Duodenal mucosa (tissue), 2 donors: Measurements from ENCODE around the gene PSRC1.

Source experiments
- H3K27ac ChIP-seq: one replicate; pipeline ENCODE4 v1.7.0; 2013; ENCODE audit warnings: low read depth, low read length
- H3K27me3 ChIP-seq, 2 donors: one replicate each; pipeline ENCODE4 v1.7.0; 2013; ENCODE audit warnings: low read length in 2 of 2, control low read depth in 1 of 2; ENCODE audit not compliant: insufficient read depth in 2 of 2, control insufficient read depth in 1 of 2
- H3K36me3 ChIP-seq, 2 donors: one replicate each; pipeline ENCODE4 v1.7.0; 2013; ENCODE audit warnings: low read length in 2 of 2, control low read depth in 1 of 2; ENCODE audit not compliant: insufficient read depth in 2 of 2, control insufficient read depth in 1 of 2
- H3K4me1 ChIP-seq, 2 donors: one replicate each; pipeline ENCODE4 v1.7.0; 2013; ENCODE audit warnings: low read length in 2 of 2, control low read depth in 1 of 2; ENCODE audit not compliant: insufficient read depth in 2 of 2, control insufficient read depth in 1 of 2
- H3K4me3 ChIP-seq, 2 donors: one replicate each; pipeline ENCODE4 v1.7.0; 2013; ENCODE audit warnings: low read length in 2 of 2, low read depth in 1 of 2
- H3K9ac ChIP-seq, 2 donors: one replicate each; pipeline ENCODE4 v1.7.0; 2013; ENCODE audit warnings: low read length in 2 of 2, low read depth in 1 of 2
- H3K9me3 ChIP-seq, 2 donors: one replicate each; pipeline ENCODE4 v1.7.0; 2013; ENCODE audit warnings: low read length in 2 of 2, control low read depth in 1 of 2; ENCODE audit not compliant: control insufficient read depth in 1 of 2

PSRC1 gene

GRCh38 chr1:109265016-109265415 lies 17.9 kb downstream of the PSRC1 start:
- Histone ChIP-seq H3K36me3 (no peaks in the 10 kb centered on the region), H3K9me3 (no peaks in the 10 kb centered on the region), H3K27ac (no peak overlapping the region), H3K4me1 (no peaks in the 10 kb centered on the region), H3K4me3 (no peak overlapping the region), H3K9ac (no peak overlapping the region), H3K27me3 (no peaks in the 10 kb centered on the region)

GRCh38 chr1:109264379-109264755 lies 18.6 kb downstream of the PSRC1 start:
- no peaks in the 10 kb centered on the region for H3K9me3 ChIP-seq
- peaks cover 0 to under 1% of the 10 kb centered on the region in 2 donors for H3K36me3 ChIP-seq
- H3K4me3 ChIP-seq, result no peak overlapping the region
- no peaks in the 10 kb centered on the region for H3K4me1 ChIP-seq
- no peak overlapping the region for H3K9ac ChIP-seq
- no peak overlapping the region for H3K27ac ChIP-seq
- H3K27me3 ChIP-seq, result no peaks in the 10 kb centered on the region

DNA sequence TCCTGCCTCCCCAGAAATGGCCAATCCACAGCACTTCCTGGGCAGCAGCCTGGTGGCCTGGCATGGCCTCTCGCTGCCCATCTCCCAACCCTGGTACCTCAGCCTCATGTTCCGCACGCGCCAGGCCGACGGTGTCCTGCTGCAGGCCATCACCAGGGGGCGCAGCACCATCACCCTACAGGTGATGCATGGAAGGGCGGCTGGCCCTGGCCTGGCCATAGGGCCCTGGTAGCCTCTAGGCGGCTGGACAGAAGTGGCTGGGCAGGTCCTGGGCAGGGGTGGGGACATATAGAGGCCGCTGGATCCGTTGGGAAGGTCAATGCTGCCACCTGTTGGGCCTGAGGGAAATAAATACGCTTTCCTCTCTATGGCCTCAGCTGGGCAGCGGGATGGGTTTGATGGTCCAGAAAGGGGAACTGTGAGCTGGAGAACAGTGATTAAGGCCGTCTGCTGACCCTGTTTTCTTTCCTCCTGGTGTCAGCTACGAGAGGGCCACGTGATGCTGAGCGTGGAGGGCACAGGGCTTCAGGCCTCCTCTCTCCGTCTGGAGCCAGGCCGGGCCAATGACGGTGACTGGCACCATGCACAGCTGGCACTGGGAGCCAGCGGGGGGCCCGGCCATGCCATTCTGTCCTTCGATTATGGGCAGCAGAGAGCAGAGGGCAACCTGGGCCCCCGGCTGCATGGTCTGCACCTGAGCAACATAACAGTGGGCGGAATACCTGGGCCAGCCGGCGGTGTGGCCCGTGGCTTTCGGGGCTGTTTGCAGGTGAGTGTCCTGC lies 19.2 kb downstream of the PSRC1 start:
- Histone ChIP-seq H3K9me3 (no peaks in the 10 kb centered on the region), H3K27me3 (no peaks in the 10 kb centered on the region), H3K9ac (no peak overlapping the region), H3K4me1 (no peaks in the 10 kb centered on the region), H3K27ac (no peak overlapping the region), H3K4me3 (no peak overlapping the region), H3K36me3 (peaks cover 0 to 5% of the 10 kb centered on the region in 2 donors)

DNA sequence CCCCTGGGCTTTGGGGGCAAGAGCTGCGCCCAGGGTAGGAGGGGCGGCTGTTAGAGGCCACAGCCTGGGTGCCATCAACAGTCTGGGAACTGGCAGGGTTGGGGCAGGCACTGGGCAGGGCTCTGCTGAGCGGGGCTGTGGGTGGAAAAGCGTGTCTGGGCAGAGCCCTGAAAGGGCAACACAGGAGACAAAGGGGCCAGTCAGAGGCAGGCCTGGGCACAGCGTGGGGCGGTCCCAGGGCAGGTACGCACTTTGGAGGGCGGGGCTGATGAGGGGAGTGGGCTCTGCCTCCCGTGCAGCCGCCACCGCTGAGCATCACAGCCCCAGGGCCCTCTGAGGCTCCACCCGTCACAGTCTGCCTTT lies 19.7 kb downstream of the PSRC1 start:
- H3K27ac ChIP-seq, result no peak overlapping the region
- no peaks in the 10 kb centered on the region for H3K4me1 ChIP-seq
- no peak overlapping the region for H3K4me3 ChIP-seq
- no peak overlapping the region for H3K9ac ChIP-seq
- H3K9me3 ChIP-seq, result no peaks in the 10 kb centered on the region
- H3K36me3 ChIP-seq, result peaks cover 0 to 5% of the 10 kb centered on the region in 2 donors
- H3K27me3 ChIP-seq, result no peaks in the 10 kb centered on the region

DNA sequence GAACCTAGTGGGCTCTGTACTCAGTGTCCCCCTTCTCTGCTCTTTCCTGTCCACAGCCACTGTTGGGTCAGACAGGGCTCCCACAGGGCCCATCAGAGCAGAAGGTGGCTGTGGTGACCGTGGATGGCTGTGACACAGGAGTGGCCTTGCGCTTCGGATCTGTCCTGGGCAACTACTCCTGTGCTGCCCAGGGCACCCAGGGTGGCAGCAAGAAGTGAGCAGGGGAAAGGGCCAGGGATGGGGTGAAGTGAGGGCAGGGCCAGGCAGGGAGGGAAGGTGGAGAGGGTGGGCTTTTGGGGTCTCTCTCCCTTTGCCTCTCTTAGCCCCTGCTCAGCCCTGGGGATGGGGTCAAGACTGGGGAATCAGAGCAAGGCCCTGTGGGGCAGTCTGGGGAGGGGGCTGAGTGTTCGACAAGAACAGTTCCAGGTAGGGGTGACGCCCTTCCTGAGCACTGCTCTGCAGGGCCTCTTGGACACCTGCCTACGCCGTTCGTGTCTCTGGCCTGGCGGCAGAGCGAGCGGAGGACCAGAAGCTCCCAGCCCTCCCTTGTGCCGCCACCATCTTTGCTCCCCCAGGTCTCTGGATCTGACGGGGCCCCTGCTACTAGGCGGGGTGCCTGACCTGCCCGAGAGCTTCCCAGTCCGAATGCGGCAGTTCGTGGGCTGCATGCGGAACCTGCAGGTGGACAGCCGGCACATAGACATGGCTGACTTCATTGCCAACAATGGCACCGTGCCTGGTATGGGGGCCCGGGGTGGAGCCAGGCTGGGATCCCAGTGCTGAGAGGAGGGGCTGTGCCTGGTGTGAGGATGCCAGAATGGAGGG lies 20.5 kb downstream of the PSRC1 start:
- H3K9ac ChIP-seq, result no peak overlapping the region
- no peak overlapping the region for H3K4me3 ChIP-seq
- no peak overlapping the region for H3K27ac ChIP-seq
- H3K4me1 ChIP-seq, result no peaks in the 10 kb centered on the region
- no peaks in the 10 kb centered on the region for H3K27me3 ChIP-seq
- H3K9me3 ChIP-seq, result no peaks in the 10 kb centered on the region
- peaks cover 0 to 5% of the 10 kb centered on the region in 2 donors for H3K36me3 ChIP-seq

DNA sequence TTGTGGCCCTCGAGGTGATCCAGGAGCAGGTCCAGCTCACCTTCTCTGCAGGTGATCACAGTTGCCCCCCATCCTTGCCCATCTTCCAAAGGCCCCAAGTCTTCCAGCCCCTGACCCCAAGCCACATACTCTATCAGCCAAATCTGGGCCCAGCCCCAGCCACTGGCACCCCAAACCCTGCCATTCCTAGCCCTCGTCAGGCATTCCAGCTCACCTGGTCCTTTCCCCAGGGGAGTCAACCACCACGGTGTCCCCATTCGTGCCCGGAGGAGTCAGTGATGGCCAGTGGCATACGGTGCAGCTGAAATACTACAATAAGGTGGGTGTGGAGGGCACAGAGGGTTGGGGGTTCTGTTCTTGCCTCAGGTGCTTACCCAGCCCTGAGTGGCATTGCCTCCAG lies 21.4 kb downstream of the PSRC1 start:
- no peaks in the 10 kb centered on the region for H3K4me1 ChIP-seq
- no peaks in the 10 kb centered on the region for H3K27me3 ChIP-seq
- H3K27ac ChIP-seq, result no peak overlapping the region
- no peak overlapping the region for H3K9ac ChIP-seq
- H3K4me3 ChIP-seq, result no peak overlapping the region
- H3K9me3 ChIP-seq, result no peaks in the 10 kb centered on the region
- H3K36me3 ChIP-seq, result peaks cover 0 to 5% of the 10 kb centered on the region in 2 donors

DNA sequence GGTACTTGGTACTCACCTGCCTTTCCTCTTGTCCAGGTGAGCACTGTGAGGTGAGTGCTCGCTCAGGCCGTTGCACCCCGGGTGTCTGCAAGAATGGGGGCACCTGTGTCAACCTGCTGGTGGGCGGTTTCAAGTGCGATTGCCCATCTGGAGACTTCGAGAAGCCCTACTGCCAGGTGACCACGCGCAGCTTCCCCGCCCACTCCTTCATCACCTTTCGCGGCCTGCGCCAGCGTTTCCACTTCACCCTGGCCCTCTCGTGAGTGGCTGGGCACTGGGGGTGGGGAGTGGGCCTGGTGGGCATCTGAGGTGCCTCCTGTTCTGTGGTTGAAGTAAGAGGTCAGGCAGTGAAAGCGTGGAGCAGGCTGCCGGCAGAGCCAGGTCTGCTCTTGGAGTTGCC lies 21.9 kb downstream of the PSRC1 start:
- Histone ChIP-seq H3K4me1 (no peaks in the 10 kb centered on the region), H3K36me3 (peaks cover 0 to 5% of the 10 kb centered on the region in 2 donors), H3K9me3 (no peaks in the 10 kb centered on the region), H3K27ac (no peak overlapping the region), H3K27me3 (no peaks in the 10 kb centered on the region), H3K9ac (no peak overlapping the region), H3K4me3 (no peak overlapping the region)

DNA sequence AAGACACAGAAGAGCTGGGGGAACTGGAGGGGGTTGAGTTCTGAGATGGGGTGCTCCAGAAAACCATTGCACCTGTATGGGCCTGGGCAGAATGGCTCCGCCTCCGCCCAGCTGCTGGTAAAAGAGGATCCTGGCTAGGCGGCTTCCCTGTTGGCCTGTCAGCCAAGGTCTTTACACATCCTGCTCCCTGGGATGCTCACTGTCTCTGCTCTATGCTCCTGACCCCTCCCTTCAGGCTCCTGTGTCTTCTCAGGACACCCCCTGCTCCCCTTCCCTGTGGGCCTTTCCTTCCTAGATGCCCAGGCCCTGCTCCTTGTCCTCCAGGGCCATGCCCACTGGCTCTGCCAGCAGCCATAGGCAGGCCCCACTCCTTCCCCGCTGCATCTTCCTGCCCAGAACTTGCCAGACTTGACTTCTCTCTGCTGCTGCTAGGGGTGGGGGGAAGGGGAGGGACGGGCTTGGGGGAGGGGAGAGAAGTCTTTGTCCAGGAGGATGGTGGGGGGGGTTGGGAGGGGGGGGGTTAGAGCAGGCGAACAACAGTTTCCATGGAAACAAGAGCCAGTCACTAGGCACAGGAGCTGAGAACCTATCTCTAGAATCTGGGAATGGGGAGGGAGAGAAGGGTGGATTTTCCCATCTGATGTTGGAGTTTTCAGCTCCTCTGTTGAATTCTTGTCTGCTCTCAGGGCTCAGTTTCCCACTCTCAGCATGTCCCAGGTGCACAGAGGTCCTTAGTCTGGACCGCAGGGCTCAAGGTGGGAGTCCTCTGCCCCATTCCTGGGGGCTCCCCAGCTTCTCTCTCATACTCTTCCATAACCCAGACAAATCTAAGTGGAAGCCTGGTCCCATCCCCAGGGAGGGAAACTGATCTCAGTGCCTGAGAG lies 23.0 kb downstream of the PSRC1 start:
- Histone ChIP-seq H3K27me3 (no peaks in the 10 kb centered on the region), H3K9me3 (no peaks in the 10 kb centered on the region), H3K9ac (no peak overlapping the region), H3K4me3 (no peak overlapping the region), H3K4me1 (peaks cover 6 to 7% of the 10 kb centered on the region in 2 donors), H3K27ac (no peak overlapping the region), H3K36me3 (peaks cover 0 to 5% of the 10 kb centered on the region in 2 donors)

DNA sequence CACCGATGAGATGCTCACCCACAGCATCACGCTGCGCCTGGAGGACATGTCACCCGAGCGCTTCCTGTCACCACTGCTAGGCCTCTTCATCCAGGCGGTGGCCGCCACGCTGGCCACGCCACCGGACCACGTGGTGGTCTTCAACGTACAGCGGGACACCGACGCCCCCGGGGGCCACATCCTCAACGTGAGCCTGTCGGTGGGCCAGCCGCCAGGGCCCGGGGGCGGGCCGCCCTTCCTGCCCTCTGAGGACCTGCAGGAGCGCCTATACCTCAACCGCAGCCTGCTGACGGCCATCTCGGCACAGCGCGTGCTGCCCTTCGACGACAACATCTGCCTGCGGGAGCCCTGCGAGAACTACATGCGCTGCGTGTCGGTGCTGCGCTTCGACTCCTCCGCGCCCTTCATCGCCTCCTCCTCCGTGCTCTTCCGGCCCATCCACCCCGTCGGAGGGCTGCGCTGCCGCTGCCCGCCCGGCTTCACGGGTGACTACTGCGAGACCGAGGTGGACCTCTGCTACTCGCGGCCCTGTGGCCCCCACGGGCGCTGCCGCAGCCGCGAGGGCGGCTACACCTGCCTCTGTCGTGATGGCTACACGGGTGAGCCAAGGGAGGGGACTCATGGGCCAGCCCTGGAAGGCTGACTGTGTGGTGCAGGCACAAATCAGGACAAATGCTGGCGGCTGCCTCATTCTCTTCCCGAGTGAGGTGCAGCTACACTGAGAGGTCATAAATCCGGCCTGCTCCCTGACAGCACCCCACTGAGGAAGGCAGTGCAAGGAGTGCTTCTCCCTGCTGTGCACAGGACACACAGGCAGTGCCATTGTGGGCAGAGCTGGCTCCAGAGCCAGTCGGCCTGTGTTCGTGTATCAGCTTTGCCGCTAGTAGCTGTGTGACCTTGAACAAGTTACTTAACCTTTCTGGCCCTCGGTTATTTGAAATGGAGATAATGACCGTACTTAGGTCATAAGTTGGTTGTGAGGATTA lies 24.2 kb downstream of the PSRC1 start:
- no peak overlapping the region for H3K27ac ChIP-seq
- no peaks in the 10 kb centered on the region for H3K27me3 ChIP-seq
- peaks cover 10 to 18% of the 10 kb centered on the region in 2 donors for H3K4me1 ChIP-seq
- H3K4me3 ChIP-seq, result no peak overlapping the region
- no peak overlapping the region for H3K9ac ChIP-seq
- H3K9me3 ChIP-seq, result no peaks in the 10 kb centered on the region
- peaks cover 0 to 5% of the 10 kb centered on the region in 2 donors for H3K36me3 ChIP-seq
